ENCODE data around the gene SETDB2.

The SETDB2 gene

GRCh38 chr13:49455007-49455398 lies 10.9 kb downstream of the SETDB2 start:
- TF ChIP-seq CTCF (IDR thresholded peaks at IDR 0.05), result no peak

DNA sequence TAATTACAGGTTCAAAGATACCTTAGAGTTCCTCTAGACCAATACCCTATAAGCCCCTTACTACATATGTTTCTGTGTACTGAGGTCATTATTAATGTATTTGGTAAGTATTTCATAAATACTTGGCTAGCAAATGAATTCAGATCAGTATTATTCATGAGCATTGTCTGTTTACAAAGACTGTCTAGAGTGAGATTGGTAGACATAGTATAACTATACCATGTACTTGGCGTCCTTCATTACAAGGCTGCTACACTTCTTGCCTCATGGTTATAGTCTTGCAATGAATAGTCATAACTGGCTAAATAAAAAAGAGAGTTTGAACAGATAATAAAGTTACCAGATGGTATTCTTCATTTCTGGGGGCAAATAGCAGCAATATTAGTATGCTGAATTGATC lies 12.1 kb downstream of the SETDB2 start:
- TF ChIP-seq CTCF (IDR thresholded peaks at IDR 0.05), result no peak

DNA sequence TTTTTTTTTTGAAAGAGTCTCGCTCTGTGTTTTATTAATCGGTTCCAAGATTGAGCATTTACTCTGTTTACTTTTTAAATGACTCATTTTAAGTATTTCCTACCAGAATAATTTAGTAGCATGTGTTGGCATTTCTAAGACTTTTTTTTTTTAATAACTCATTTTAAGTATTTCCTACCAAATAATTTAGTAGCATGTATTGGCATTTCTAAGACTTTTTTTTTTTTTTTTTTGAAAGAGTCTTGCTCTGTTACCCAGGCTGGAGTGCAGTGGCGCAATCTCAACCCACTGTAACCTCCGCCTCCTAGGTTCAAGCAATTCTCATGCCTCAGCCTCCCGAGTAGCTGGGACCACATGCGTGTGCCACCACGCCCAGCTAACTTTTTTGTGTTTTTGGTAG lies 13.1 kb downstream of the SETDB2 start:
- TF ChIP-seq CTCF (IDR thresholded peaks at IDR 0.05), result no peak

GRCh38 chr13:49459580-49459979 lies 15.5 kb downstream of the SETDB2 start:
- no peak for TF ChIP-seq CTCF (IDR thresholded peaks at IDR 0.05)

DNA sequence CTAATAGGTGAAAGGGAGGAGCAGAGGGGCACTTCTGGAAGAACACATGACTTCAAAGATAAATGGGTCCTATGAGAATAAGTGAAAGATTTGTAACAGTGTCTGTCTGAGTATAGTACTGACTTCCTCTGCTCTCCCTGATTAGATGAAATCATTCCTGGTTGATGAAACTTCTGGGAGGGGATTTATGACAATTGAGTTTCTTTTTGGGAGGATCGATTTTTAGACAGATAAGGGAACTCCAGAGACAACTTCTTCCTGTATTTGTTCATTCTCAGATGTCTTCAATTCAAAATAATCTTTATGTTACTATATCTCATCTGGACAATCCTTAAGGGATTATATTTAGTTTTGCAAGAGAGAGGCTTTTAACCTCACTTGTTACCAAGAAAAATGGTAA lies 20.0 kb downstream of the SETDB2 start:
- no peak for TF ChIP-seq CTCF (IDR thresholded peaks at IDR 0.05)

DNA sequence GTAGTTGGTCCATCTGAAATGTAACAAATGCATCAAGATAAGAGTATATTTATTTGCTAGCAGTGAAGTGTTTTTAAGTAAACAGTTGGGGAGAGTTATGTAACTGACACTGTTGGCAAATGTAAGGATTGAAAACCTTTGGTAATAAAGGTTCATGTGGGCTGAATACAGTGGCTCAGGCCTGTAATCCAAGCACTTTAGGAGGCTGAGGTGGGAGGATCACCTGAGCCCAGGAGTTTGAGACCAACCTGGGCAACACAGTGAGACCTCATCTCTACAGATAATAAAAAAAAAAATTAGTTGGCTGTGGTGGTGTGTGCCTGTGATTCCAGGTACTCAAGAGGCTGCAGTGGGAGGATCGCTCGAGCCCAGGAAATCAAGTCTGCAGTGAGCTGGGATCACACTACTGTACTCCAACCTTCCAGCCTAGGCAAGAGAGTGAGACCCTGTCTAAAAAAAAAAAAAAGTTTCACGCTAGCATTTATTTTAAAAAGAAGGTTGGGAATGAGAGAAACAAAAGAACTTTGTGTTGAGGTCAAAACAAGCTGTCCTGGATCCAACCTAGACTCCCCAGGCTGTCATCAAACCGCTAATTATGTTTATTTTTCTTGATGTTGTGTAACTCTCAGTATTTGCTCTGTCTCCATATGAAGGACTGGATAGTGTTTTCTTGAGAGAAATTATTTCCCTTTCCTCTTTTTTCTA lies 20.7 kb downstream of the SETDB2 start:
- TF ChIP-seq CTCF (IDR thresholded peaks at IDR 0.05), result no peak

GRCh38 chr13:49466292-49466838 lies 22.3 kb downstream of the SETDB2 start:
- no peak for TF ChIP-seq CTCF (IDR thresholded peaks at IDR 0.05)

GRCh38 chr13:49472186-49472585 lies 28.1 kb downstream of the SETDB2 start:
- TF ChIP-seq CTCF (IDR thresholded peaks at IDR 0.05), result no peak
